GM19372 (cell line): ENCODE results near the gene MYH4.

Experiments
- ATAC-seq: cut with Tn5 transposase; IDR thresholded peaks from one replicate; pipeline ENCODE4 v1.9.1; 2021; ENCODE audit warnings: mild to moderate bottlenecking, low read depth, moderate library complexity; ENCODE audit not compliant: unreplicated experiment

MYH4 gene

DNA sequence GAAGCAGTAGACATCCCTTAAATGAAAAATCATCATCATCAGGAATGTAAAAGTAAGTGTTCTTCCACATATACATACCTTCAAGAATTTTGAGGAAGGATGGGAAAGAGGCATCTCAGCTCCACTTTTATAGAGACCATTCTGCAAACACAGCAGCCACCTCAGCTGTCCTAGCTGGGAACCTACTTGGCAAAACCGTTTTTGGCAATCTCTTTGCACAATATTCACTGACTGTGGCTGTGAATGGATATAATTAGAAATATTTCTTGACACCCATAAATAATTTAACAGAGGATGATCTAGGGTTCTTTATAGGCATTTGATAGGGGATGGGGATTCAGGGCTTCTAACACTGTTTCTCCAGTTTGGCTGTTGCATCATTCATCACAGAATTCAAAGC, at the start of gene MYH4:
Gene MYH4 (minus strand): TSS at position 101 of the 400 bp plus-strand sequence. CDS start 2,814 bp downstream, outside the sequence.
- no peak for ATAC-seq

GRCh38 chr17:10518271-10519037, 49.1 kb upstream of the MYH4 start, which contains the start of gene MYH1:
TSS of gene MYH1 (minus strand) at chr17:10518542. CDS start at chr17:10516642, 1,900 bp downstream.
- no peak for ATAC-seq

- ATAC-seq = no peak
These were observed 47.3 kb upstream of the MYH4 start for GRCh38 chr17:10516638-10517037.

DNA sequence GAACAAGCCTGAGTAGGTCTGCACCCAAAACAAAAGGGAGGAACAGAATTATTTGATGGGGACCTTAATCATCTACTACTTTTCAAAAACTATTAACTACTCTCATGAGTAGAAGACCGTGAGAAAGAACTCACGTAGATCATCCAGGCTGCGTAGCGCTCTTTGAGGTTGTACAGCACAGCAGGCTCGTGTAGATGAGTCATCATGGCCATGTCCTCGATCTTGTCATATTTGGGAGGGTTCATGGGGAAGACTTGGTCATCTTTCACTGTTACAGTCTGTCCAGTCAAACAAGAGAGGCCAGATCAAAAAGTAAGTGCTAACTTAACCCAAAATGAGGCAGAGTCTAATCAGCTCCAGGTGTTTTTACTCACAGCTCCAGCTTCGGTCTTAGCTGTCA, 46.7 kb upstream of the MYH4 start:
- ATAC-seq = no peak

DNA sequence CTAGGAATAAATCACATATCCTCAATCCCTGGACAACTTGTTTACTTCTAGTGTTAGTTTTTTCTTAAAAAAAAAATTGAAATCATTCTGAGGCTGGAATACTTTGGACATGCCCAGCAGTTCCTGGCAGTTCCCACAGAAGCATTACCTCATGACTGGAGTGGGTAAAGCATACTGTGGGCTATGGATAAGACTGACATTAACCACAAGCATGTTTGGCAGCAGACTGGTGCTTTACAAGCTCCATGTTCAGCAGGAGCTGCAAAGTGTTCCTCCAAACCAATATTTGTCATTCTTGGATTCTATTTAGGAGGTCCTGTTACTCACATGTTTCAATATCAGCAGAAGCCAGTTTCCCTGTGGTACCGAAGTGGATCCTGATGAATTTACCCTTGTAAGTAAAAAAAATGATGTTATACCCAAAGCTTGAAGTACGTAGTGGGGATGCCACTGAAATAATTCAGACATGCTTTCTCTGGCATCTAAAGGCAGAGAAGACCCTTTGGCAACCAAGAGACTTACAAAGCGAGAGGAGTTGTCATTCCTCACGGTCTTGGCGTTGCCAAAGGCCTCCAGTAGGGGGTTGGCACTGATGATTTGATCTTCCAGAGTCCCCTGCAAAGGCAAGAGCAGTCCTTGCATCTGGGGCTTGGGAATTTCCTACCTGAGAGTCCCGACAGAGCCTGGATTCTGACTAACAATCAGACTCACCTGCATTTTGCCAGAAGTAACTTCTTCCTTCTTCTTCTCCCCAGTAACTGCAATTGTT, 44.1 kb upstream of the MYH4 start:
- no peak for ATAC-seq

DNA sequence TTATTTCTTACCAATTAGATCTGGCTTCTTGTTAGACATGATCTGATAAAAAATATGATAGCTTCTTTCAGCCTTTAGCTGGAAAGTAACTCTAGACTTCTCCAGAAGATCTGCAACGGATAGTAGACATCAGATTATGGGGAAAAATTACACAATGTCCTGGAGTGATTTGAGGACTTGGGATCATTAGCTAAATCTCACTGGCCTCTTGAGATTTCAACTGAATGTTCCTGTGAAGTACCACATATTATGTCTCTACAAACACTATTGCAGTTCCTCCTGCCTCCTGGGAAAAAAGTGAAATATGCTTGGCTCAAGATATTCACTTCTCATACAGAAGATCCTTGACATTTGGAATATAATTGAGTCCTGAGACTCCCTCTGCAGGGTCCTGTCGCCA, 43.5 kb upstream of the MYH4 start:
- no peak for ATAC-seq

GRCh38 chr17:10499950-10500349, 30.6 kb upstream of the MYH4 start:
- ATAC-seq = no peak

DNA sequence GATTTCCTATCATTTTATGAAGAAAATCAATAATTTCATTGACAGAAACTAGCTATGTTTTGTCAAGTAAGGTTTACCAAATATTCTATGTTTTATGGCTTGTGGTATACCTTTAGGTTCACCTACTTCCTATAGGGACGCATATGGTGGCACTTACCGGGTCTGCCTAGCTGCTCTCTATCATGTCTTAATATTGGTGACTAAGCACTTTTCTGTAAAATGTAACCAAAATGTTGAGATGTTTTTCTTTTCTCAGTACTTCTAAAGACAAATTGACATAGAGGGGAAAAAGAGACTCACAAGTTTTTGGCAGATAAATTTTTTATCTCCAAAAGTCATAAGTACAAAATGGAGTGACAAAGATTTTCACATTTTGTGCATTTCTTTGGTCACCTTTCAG, 22.6 kb upstream of the MYH4 start:
- no peak for ATAC-seq

DNA sequence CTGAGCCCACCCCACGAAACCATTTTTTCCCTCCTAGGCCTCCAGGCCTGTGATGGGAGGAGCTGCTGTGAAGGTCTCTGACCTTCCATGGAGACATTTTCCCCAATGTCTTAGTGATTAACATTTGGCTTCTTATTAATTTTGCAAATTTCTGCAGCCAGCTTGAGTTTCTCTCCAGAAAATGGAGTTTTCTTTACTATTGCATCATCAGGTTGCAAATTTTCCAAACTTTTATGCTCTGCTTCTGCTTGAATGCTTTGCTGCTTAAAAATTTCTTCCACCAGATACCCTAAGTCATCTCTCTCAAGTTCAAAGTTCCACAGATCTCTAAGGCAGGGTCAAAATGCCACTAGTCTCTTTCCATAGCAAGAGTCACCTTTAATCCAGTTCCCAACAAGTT, 12.9 kb upstream of the MYH4 start:
- ATAC-seq = no peak

- no peak for ATAC-seq
These were observed 8.3 kb upstream of the MYH4 start for GRCh38 chr17:10477701-10478100.

- no peak for ATAC-seq
These were observed 5.2 kb upstream of the MYH4 start for GRCh38 chr17:10474536-10474935.

DNA sequence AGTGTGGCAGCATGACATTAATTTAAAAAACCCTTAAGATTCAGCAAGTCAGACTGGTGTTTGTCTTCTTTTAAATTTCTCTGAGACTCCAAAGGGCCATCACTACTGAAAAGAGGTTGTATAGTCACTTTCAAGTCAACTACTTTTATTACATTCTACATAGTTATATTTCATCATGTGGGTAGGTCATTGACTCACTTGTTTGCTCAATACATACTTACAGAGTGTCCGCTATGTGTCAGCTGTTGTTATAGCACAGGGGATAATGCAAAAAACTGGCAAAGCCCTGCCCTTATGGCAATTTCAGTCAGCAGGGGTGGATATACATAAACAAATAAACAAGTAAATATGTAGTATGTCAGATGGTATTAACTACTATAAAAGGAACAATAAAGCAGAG, 2.5 kb upstream of the MYH4 start:
- no peak for ATAC-seq

DNA sequence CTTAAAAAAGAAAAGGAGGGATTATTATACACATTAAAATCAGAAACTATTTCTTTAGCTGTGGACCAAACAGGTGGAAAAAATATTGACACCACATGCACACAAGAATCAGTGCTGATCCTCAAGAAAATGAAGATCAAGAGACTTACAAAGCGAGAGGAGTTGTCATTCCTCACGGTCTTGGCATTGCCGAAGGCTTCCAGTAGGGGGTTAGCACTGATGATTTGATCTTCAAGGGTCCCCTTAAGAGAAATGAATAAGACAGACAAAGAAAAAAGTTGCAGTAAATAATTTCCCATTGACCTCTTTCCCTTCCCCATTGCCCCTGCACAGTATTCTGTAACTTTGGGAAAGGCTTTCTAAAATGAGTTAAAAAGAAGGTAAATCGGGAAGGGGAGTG, 6.0 kb downstream of the MYH4 start:
- no peak for ATAC-seq

GRCh38 chr17:10460062-10460461, 9.3 kb downstream of the MYH4 start:
- ATAC-seq = no peak

GRCh38 chr17:10458701-10459100, 10.7 kb downstream of the MYH4 start:
- ATAC-seq = no peak

DNA sequence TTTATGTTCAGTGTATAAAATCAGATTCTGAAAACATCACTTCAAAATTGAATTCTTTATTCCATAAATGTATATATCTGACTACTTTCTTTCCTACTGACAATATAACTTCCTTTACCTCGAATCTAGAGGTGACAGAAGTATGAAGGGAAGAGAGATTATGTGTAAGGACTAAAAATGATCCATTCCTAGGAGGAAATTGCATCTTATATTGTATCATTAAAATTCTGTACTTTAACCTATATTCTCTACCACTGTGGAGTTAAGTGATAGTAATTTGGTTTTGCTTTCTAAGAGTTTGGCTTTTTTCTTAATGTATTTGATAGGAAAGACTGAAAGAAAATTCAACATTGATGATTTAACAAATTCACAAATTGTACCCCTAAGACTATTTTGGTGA, 11.4 kb downstream of the MYH4 start:
- ATAC-seq = no peak

GRCh38 chr17:10447026-10447931, 22.1 kb downstream of the MYH4 start:
- ATAC-seq = no peak

- no peak for ATAC-seq
These were observed 29.5 kb downstream of the MYH4 start for GRCh38 chr17:10439816-10440215.

- ATAC-seq = no peak
These were observed 34.3 kb downstream of the MYH4 start for GRCh38 chr17:10435096-10435495.

- no peak for ATAC-seq
These were observed 39.8 kb downstream of the MYH4 start for GRCh38 chr17:10429421-10430045.
